ENCODE measurements around the gene MBL2. TPM values are rescaled to one million over a fixed set of nuclear protein-coding genes. Genes with fewer than 3 reads are reported as not detected.

Gene MBL2
- total RNA-seq, 1 experiment from 2014 or later, result not detected

DNA sequence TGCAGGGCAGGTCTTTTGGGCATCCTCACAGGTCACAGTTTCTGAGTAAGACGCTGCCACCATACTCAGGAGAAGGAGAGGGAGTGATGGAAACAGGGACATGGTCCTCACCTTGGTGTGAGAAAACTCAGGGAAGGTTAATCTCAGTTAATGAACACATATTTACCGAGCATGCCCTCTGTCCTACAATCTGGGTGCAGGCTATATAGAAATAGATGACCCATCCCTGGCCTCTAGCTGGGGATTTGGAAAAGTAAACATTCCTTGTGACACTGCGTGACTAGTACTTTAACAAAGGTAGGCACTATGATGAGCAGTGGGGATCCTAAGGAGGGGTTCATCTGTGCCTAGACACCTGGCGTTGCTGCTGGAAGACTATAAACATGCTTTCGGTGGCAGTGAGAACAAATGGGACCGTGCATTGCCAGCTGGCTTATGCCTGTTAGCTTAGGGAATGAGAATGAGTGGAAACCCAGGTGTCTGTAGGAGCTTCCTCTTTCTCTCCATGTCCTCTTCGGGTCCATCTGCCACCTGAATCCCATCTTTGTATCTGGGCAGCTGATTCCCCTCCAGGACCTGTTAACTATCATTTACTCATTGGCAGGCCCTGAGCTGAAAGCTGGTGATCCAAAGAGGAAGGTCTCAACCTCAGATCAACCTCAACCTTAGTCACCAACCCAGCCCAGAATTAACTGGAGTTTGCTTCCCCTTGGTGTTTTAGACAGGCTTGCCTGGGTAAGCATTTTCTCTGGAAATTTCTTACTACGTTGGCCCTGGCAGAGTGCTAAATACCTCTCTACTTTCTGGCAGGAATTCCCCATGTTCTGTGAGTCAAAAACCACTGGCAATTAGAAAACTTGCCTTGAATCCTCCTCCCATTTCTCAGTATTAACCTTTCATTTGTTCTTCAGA lies 794 bp downstream of the MBL2 start:
- DNase-seq (ENCODE audit: low read depth), result peak; percentile 3

DNA sequence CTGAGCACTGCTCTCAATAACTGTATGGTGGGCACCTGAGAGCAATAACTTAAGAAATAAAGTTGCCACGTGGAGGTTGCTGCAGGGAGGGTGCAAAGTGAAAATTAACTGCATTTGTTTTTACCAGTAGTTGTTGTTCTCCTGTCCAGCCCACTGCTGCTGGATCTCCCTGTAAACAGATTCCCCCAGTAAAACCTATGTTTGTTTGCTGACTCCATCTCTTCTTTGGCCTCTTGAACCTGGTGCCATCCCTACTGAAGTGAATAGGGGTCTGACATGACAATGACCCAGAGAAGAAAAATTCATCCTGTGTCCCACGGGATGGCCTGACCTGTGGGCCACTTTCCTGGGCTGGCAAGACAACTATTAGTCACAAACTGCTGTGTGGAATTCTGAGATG lies 1.7 kb downstream of the MBL2 start:
- DNase-seq (ENCODE audit: low read depth), result no peak

DNA sequence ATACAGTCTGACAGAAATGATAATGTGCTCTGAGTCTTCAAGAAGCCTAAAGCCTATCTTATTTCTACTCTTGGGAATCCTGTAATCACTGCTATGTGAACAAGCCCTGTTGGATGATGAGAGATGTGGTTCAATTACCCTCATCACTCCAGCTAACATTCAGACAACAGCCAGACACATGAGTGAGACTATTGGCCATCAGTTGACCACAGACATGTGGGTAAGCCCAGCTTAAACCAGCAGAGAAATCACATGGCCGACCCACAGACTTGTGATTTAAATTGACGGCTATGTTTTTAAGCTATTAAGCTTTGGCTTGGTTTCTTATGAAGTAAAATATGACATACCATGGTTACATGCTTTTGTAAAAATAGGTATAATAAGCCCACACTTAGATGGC lies 2.6 kb downstream of the MBL2 start:
- no peak for DNase-seq (ENCODE audit: low read depth)

DNA sequence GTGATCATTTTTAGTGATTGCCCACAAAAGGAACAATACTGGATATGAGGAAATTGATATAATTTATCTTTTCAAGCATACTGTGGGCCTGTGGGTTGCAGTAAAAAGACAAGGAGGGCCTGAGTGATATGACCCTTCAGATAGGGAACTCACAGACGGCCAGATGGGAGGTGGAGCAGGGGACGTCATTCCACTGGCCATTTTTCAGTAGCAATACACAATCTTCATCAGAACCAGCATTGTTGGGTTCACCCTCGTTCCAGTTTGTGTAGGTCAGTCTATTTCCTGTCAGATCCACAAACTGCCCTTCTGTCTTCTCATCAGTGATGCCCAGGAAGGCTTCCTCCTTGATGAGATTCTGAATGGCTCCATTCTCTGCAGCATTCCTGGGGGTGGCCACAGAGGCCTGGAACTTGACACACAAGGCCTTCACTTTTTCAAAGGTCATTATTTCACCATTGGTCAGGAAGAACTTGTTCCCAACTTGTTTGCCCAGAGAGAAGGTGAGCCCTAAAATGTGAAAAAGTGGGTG lies 4.5 kb downstream of the MBL2 start:
- DNase-seq (ENCODE audit: low read depth), result peak; percentile 57

DNA sequence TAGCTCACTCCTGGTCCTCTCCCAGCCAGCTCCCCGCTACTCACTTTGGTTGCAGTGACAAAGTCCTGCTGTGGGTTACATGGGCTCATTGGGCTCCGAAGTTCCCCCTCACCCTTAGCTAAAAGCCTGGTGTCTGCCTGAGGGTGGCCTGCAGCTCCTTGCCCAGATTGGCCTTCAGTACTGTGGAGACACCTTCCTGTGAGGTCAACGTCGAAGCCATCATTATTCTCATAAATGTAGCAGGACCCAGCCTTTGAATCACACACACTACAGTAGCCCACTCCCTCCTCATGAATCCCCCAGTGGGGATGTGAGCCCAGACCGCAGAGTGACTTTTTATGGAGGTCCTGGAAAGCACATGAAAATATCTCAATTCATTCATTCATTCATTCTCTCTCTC lies 10.5 kb downstream of the MBL2 start:
- no peak for DNase-seq (ENCODE audit: low read depth)

DNA sequence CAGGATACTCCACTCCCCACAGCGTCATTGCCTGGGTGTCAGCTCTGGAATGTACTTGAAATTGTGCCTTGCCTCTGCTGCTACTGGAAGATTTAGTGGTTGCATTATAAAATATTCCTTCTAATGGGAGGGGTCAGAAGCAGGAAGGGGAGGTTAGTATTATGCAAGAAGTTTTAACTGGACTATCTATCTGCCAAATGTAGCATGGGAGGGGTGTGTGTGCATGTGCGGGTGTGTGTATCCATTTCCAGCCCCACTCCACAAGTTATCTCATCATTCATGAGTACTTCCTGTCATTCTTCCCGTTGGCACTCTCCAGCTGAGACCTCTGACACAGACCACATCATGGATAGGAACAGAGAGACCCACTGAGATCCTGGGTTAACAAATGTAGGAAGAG lies 13.4 kb downstream of the MBL2 start:
- DNase-seq (ENCODE audit: low read depth), result no peak

DNA sequence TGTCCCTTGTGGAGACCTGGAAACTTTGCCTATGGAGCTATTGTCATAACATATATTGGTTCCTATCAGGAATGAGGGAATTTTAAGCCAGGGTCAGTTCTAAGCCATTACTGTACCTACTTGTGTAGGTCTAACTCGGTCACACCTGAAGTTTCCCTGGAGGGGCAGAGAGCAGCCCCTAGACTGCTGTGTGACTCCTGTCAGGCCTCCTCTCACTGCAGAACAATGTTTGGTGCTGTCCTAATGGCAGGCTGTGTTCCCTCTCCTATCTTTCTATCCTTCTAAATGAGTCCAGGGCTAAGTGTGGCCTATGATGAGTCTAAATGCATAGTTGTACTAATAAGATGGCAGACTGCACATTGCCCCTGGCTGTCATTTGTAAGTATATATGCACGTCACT lies 14.2 kb downstream of the MBL2 start:
- DNase-seq (ENCODE audit: low read depth), result no peak

DNA sequence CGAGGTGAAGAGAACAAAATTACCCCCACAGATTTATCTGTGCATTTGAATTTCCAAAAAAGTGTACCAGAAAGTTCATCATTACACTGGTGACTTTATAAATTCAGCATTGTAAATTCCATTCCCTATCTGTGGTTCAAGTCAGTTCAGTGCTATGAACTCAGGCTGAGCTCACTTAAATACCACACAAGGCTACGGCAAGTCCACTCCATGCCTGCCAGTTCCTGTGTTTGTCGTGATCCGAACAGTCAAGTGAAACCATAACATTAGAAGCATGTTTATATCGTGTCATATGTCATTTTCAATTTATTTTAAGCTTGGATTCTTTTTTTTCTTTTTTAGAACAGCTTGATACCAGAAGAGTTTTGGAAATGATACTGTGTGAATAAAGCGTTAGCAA lies 14.8 kb downstream of the MBL2 start:
- no peak for DNase-seq (ENCODE audit: low read depth)

DNA sequence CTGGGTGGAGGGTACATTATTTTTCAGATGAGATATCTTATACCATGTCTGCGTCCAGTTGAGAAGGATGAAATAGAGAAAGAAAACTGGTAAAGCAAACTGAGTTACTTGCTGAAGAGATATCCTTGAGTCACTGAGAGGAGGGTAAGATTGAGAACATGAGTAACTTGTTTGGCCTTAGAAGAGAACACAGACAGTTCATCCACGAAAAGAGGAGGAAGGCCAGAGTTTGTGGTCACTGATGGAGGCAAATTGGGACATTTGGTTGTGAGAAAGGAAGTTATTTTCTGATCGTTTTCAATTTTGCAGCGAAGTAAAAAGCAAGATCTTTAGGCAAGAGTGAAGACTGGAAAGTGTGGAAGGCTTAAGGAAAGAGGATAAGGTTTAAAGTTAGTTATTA lies 15.6 kb downstream of the MBL2 start:
- DNase-seq (ENCODE audit: low read depth), result no peak

DNA sequence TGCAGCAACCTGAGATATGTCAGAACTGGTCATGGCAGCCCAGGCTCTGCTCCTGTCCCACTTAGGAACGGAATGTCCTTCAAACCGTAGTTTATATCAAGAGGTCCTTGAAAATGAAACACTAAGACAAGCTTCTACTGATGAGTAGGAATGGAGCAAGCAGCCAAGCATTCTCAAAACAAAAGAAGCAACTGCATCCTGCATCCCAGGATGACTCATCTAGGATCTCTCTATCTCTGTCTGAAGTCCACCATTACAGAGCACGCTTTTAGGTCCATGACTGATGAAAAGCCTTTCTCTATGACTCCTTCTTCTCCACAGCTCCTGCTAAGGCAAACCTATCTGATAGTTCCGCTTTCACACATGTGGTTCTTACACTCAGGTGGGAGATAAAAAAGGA lies 16.3 kb downstream of the MBL2 start:
- no peak for DNase-seq (ENCODE audit: low read depth)

DNA sequence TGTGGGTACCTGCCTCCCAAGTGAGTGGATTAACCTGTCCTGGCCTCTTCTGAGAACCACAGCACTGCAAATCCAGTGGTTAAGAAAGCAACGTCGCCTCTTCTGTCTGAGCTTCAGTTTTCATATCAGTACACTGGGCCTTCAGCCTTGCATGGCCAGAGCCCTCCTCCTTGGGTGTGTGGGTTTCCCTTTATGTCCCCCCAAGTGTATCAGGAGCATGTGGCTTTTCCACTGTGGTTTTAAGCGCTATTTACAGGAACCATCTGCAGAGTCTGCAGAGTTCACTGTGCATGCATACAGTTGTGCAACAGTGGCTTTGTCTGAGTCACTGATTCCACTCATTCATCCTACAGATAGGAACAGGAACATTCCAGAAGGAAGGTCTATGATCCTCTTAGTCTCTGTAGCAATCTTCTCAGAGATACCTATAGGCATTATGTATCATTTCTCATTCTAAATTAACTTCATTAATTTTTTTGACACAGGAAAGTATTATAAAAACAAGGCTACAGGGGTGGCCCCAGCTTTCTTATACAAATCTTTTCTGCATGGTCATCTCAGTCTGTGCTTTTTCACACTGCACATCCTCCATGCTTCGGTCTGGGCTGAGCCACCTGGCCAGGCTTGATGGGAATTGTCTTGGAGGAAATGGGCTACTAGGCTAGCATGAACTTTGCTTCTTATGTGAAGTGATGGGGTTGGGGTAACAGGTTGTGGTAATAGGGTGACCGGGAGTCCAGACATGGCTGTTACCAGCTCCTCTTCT lies 17.1 kb downstream of the MBL2 start:
- DNase-seq (ENCODE audit: low read depth), result peak; percentile 60

DNA sequence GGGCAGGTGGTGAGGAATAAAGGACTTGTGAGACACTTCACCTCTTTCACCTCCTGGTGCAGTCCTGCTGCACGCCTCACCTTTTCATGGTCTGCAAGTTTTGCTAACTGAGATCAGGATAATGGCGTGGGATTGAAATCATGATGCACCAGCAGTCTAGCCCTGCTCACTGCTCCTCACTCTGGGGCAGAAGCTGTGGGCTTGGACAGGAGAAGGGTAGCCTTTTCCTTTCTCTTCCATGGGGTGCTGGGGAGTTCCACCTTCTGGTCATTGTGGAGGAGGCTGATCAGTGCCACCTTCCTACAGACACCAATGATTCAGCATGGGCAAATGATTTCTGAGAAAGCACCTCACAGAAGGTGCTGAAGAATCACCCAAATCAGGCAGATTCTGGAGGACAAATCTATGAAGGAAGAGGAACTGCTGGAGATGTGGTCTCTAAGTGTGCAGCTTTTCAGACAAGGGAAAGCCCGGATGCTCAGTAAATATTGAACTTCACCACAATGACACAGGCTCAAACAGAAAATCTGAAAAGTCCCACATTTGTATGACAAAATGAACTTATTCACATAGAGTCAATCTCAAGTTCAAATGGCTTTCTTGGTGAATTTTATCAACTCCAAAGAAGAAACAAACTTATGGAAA lies 19.7 kb downstream of the MBL2 start:
- DNase-seq (ENCODE audit: low read depth), result no peak

DNA sequence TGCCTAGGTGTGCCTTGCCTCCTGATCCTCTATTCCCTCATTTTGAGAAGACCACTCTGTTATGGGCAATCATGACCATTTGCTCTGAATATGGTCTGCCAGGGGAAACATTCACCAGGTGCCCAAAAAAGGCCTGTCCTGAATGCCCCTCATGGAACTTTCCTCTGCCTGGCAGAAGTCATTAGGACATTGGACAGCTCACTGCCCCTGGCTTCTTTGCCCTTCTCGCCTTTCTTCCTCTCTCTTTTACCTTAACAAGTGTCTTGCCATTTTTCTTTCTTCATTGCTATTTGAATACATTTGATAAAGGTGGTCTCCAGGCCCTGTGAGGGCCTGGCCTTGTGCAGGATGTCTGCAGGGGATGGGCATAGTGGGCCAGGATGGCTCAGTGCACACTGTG lies 20.3 kb downstream of the MBL2 start:
- no peak for DNase-seq (ENCODE audit: low read depth)

DNA sequence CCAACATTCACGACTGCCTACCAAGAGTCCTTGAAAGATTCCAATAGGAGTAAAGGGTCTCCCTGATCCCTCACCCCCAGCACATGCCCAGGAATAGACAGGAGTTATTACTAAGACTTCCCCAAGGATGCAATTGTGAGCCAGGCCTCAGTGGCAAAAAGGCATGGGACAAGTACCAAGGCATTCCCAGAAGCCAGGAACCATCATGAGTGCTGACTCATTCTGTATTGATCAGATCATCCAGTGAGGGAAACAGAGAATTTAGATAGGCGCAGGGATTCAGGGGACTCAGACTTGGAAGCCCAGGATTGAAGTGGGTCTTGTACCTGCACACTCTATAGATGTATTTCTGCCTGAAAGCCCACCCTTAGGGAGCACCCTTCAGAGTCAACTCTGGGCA lies 21.2 kb downstream of the MBL2 start:
- DNase-seq (ENCODE audit: low read depth), result no peak

DNA sequence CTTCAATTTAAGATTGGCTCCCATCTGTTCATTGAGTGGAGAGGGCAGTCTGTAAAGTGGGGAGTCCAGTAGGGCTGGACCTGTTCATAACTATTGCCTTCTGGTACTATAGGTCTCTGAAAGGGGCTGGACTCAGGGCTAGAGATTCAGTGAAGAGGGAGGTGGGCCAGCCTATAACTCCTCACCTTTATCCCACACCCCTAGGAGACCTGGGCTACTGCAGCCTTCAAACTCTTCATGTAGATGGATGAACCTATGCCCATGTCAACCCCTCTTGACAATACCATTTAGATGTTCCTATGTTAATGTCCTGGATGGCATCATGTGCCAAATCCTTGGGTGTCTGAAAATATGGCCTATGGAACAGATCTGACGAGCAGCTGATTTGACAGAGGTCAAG lies 22.0 kb downstream of the MBL2 start:
- DNase-seq (ENCODE audit: low read depth), result no peak

DNA sequence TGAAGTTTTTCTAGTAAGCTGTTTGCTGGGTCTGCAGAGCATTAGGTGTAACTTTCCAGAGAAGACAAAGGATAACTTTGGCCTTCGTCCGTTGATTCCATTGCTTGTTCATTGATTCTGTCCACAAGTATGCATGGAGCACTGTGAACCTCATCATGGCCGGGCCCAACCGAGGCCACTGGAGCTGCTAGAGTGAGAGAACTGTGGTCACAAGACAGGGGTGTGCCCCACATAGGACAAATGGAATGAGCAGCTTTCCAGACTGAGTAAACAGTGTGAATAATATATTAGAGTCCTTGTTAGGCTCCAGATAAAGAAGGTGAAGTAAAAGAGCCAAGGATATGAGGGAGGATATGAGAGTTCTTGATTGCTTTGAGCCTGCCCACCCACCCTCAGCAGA lies 24.9 kb downstream of the MBL2 start:
- no peak for DNase-seq (ENCODE audit: low read depth)

DNA sequence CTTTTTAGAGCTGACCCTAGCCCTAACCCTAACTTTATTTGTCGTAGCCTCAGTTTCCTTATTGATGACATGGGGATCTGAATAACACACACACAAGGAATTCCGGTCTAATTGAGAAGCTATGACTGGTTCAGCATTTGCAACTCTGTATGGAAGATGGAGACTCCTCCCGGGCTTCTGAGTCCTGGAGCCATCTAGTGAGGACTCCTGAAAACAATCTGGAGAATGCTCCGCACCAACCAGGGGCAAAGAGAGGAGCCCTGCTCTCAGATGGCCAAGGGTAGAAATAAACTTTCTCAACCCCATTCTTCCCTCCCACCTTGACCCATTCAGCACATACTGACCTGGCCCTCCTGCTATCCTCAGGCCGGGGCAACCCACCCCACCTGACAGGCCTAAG lies 26.4 kb downstream of the MBL2 start:
- DNase-seq (ENCODE audit: low read depth), result no peak

DNA sequence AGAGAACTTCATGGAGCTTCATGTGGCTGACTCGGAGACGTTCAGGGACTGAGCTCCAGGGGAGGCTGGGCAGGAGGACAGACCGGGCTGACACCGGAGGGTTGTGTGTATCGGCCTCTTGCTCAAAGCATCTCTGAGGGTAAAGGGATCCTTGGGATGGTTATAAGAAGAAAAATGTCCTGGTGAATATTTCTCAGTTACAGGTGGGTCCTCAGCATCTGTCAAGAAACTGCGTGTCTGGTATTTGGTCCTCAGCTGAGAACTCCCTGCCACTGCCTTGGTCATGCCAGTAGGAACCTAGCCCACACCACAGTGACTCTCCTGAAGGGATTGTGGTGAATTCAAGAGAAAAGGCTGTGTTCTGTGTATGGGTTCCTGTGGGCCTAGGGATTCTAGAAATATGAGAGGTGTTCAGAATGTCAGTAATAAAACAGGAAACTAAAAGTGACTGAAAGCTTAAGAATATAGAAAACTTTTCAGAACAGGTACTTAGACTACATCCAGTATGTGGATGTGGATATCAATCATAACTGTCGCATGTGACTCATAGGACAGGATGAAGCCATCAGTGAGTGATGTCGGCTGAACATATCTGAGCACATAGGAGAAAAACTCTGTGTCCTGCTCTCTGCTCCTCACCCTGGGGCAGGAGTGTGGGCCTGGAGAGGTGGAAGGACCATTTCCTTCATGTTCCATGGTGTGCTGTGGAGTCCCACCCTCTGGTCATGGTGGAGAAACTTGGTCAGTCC lies 28.4 kb downstream of the MBL2 start:
- no peak for DNase-seq (ENCODE audit: low read depth)

DNA sequence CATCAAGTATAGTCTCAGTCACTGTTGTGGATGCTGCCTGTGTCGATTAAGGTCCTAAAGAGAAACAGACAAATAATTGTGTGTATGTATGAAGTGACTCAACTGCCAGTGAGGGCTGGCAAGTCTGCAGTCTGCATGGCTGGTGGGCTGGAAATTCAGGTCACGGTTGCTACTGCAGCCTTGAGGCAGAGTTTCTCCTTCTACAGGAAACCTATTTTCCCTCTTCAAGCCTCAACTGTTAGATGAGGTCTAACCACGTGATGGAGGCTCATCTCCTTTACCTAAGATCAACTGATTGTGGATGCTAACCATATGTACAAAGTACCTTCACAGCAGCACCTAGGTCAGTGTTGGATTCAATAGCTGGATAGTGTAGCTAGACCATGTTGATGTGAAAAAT lies 29.9 kb downstream of the MBL2 start:
- peak; percentile 16 for DNase-seq (ENCODE audit: low read depth)

DNA sequence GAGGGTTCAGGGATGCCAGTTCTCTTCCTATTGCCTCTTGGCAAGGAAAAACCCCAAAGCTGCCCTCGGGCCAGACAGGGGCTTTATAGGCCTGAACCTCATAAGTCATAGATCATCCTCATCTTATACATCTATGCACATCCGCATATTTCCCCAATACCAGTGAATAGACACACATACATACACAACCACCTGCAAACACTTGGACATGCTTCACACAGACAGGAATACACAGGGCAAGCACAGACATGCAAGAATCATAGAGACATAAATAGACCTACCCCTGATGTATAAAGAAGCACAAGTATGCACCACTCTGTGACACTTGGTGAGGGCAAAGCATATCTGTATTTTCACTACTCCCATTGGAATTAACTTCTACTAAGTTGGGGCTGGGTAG lies 30.7 kb downstream of the MBL2 start:
- no peak for DNase-seq (ENCODE audit: low read depth)

DNA sequence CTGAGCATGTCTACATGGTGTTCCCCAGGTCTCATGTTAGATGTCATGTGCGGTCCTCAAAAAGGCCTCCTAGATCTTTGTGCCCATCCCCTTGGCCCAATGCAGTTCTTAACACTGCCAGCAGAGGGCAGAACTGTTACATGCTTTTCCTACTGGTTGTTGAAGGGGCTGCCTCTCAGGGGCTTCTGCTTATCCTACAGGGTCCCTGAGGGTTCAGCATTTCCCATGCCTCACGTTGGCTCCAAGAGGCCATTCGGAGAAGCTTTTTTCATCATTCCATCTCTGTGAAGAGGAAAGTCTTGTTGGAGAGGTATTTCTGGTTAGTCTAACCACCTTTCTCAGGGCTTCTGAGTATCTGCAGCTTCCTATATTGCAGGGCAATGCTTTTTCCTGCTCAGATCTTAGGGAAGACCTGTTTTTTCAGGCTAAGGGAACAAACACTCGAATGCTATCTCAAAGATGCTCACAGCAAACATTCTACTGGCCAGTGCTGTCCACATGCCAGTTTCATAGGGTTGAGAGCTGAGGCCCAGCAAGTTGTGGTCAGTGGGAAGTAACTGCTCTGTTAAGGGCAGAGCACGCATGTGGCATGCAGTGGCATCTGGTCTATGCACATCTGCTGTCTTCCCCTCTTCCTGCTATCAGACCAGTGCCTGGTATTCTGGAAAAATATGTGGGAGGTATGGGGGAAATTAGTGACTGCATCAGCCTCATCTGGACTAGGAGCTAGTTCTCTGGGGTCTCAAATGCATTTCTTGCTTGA lies 31.5 kb downstream of the MBL2 start:
- peak; percentile 16 for DNase-seq (ENCODE audit: low read depth)
